Measurements from ENCODE around the gene MINK1. TPM values are rescaled to one million over a fixed set of nuclear protein-coding genes. Genes with fewer than 3 reads are reported as not detected.

The MINK1 gene
- total and polyA plus RNA-seq, 9 donors: 37.6 to 177 (median 95.8) TPM

GRCh38 chr17:4812690-4813089 lies 20.4 kb upstream of the MINK1 start:
- WGBS, 3 donors: 79 to 88% (median 81%) methylated on average over 7 of the region's 7 CpGs
- Histone ChIP-seq H3K4me1 (ENCODE audit: insufficient read depth) (peaks cover 5% of the 10 kb centered on the region), H3K27me3 (no peaks in the 10 kb centered on the region), H3K4me3 (no peak overlapping the region), H3K36me3 (no peaks in the 10 kb centered on the region), H3K27ac (no peak overlapping the region), H3K9me3 (no peaks in the 10 kb centered on the region)
- intact Hi-C loops (cut with DNase I): no loop called here
- no peak for DNase-seq
- TF ChIP-seq CTCF (IDR thresholded peaks at IDR 0.05) (no peak), POLR2A (IDR thresholded peaks at IDR 0.05) (no peak)

- no peaks in the 10 kb centered on the region for H3K27me3 ChIP-seq
- H3K27ac ChIP-seq: no peak overlapping the region
- no peaks in the 10 kb centered on the region for H3K4me1 ChIP-seq (ENCODE audit: insufficient read depth)
- H3K36me3 ChIP-seq: no peaks in the 10 kb centered on the region
- intact Hi-C loops (cut with DNase I): no loop called here
- no peak overlapping the region for H3K4me3 ChIP-seq
- TF ChIP-seq EP300 (IDR thresholded peaks at IDR 0.05) (no peak), CTCF (IDR thresholded peaks at IDR 0.05) (no peak), POLR2A (IDR thresholded peaks at IDR 0.05) (no peak)
- 78 to 85% (median 81%) methylated on average over 7 of the region's 7 CpGs for WGBS, 3 donors
- H3K9me3 ChIP-seq: no peaks in the 10 kb centered on the region
- DNase-seq: no peak
These were observed 18.0 kb upstream of the MINK1 start for GRCh38 chr17:4815043-4815675.

- intact Hi-C loops (cut with DNase I): no loop called here
- 82 to 91% (median 87%) methylated on average over 13 of the region's 13 CpGs for WGBS, 3 donors
- Histone ChIP-seq H3K36me3 (no peaks in the 10 kb centered on the region), H3K9me3 (no peaks in the 10 kb centered on the region), H3K27me3 (no peaks in the 10 kb centered on the region), H3K4me3 (no peak overlapping the region), H3K4me1 (ENCODE audit: insufficient read depth) (no peaks in the 10 kb centered on the region), H3K27ac (no peak overlapping the region)
- no peak for DNase-seq
- TF ChIP-seq POLR2A (IDR thresholded peaks at IDR 0.05) (no peak), EP300 (IDR thresholded peaks at IDR 0.05) (no peak), CTCF (IDR thresholded peaks at IDR 0.05) (no peak)
These were observed 16.3 kb upstream of the MINK1 start for GRCh38 chr17:4816826-4817225.

- no peak for TF ChIP-seq POLR2A (IDR thresholded peaks at IDR 0.05)
- TF ChIP-seq EP300 (IDR thresholded peaks at IDR 0.05): no peak
- no peak for TF ChIP-seq CTCF (IDR thresholded peaks at IDR 0.05)
- H3K36me3 ChIP-seq: no peaks in the 10 kb centered on the region
- H3K27ac ChIP-seq: no peak overlapping the region
- H3K9me3 ChIP-seq: no peaks in the 10 kb centered on the region
- H3K4me1 ChIP-seq (ENCODE audit: insufficient read depth): no peaks in the 10 kb centered on the region
- no peaks in the 10 kb centered on the region for H3K27me3 ChIP-seq
- DNase-seq: no peak
- 72 to 76% (median 73%) methylated on average over 12 of the region's 12 CpGs for WGBS, 3 donors
- intact Hi-C loops (cut with DNase I): no loop called here
- no peak overlapping the region for H3K4me3 ChIP-seq
These were observed 14.9 kb upstream of the MINK1 start for GRCh38 chr17:4818276-4818675.

All from ovary (tissue), 9 donors.